Endothelial cell of umbilical vein (primary cell): ENCODE results near the gene THSD7A.

Experiments
- CTCF ChIP-seq, 2 donors: IDR thresholded peaks; 1 replicate in 1 of 2; 2 replicates in 1 of 2; pipeline ENCODE4 v1.5.1; 2011; ENCODE audit warnings: low read length in 2 of 2, mild to moderate bottlenecking in 2 of 2, moderate library complexity in 2 of 2, control low read depth in 1 of 2, inconsistent platforms in 1 of 2, low read depth in 1 of 2; ENCODE audit not compliant: insufficient read depth in 1 of 2; ENCODE audit errors: extremely low read depth in 1 of 2
- FOS ChIP-seq: IDR thresholded peaks from 2 replicates; pipeline ENCODE4 v1.6.1; 2011; ENCODE audit warnings: mild to moderate bottlenecking, low read length, moderate library complexity, borderline replicate concordance; ENCODE audit not compliant: insufficient read depth
- GATA2 ChIP-seq: IDR thresholded peaks from 2 replicates; pipeline ENCODE4 v1.7.0; 2011; ENCODE audit warnings: low read depth, mild to moderate bottlenecking, moderate library complexity, mixed read lengths, low read length; ENCODE audit not compliant: insufficient read length, insufficient read depth
- MAX ChIP-seq: IDR thresholded peaks from 2 replicates; pipeline ENCODE4 v1.6.1; 2011; ENCODE audit not compliant: insufficient read depth, insufficient read length
- MYC ChIP-seq: IDR thresholded peaks from one replicate; pipeline ENCODE4 v1.6.1; 2011; ENCODE audit warnings: mild to moderate bottlenecking, low read depth, low read length
- POLR2A ChIP-seq: IDR thresholded peaks from 2 replicates; pipeline ENCODE4 v1.6.1; 2012; ENCODE audit warnings: low read depth, mild to moderate bottlenecking, control low read depth, low read length
- POLR2AphosphoS5 ChIP-seq: IDR thresholded peaks from 2 replicates; pipeline ENCODE4 v1.6.1; 2012; ENCODE audit warnings: low read depth, mild to moderate bottlenecking, control low read depth, low read length, moderate library complexity; ENCODE audit not compliant: insufficient read depth

- TF ChIP-seq POLR2A (no peak), MAX (no peak), CTCF (IDR thresholded peaks at IDR 0.05; ENCODE audit: extremely low read depth in 1 of 2, insufficient read depth in 1 of 2, low read depth in 1 of 2, low read length in 2 of 2) (peak; percentile 45 to 50), POLR2AphosphoS5 (no peak), MYC (no peak), FOS (no peak), GATA2 (no peak)
Observed at GRCh38 chr7:11343818-11344413, 488.1 kb downstream of the THSD7A start.
